HG03066 (cell line): Measurements from ENCODE around the gene EPAS1.
A peak's percentile ranks its signal among the peaks of the same experiment; 100 is the strongest.

Experiments
- ATAC-seq: cut with Tn5 transposase; IDR thresholded peaks from one replicate; pipeline ENCODE4 v1.9.1; 2021; ENCODE audit warnings: low read depth; ENCODE audit not compliant: unreplicated experiment

EPAS1 gene

GRCh38 chr2:46296840-46297545 is at the start of gene EPAS1:
Gene EPAS1 (plus strand): TSS chr2:46297407. CDS start chr2:46297912, 505 bp downstream.
- ATAC-seq = peak; percentile 86

GRCh38 chr2:46248171-46248570 is 49.0 kb upstream of the EPAS1 start:
- no peak for ATAC-seq

- ATAC-seq = no peak
Observed at GRCh38 chr2:46249654-46250053, 47.6 kb upstream of the EPAS1 start.

- ATAC-seq = no peak
Observed at GRCh38 chr2:46252891-46253659, 44.1 kb upstream of the EPAS1 start.

DNA sequence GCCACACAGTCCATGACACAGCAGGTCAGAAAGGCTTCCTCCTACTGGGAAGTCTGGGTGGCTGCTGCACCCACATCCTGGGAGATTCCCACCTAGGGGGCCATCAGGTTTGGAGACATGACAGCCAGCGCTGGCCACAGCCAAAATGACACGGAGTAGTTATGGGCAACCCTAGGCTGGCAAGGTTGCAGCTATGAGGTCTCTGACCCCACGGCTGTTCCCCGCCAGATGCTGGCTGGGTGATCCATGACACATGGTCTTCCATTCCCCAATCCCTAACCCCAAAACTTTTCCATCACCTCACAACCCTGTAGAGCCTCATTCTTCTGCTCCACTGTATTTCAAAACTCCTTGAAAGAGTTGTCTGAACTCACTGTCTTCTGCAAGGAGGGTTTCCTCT is 42.7 kb upstream of the EPAS1 start:
- ATAC-seq = no peak

DNA sequence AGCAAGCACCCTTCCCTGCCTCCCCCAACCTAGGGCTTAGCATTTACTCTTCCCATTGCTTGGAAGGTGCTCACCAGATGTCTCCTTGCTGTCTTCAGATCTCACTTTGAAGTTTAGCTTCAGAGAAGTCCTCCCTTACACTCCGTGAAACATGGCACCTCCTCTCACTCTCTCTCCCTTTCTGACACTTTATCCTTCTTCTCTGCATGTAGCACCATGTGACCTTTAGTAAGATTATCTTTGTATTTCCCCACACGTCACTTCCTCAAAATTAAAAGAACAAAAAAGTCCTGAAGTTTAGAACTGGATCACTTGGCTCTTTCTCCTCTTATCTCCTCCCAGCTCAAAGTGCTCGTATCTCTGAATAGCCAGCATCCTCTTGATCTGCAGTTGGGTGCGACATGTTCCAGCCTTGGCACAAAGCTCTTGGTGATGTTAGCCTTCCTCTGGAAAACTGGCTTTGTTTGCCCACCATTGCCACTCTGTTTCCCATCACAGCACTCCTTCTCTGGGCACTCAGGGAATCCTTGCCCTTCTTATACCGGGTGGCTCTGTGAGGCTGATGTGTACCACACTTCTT is 40.6 kb upstream of the EPAS1 start:
- ATAC-seq = no peak

DNA sequence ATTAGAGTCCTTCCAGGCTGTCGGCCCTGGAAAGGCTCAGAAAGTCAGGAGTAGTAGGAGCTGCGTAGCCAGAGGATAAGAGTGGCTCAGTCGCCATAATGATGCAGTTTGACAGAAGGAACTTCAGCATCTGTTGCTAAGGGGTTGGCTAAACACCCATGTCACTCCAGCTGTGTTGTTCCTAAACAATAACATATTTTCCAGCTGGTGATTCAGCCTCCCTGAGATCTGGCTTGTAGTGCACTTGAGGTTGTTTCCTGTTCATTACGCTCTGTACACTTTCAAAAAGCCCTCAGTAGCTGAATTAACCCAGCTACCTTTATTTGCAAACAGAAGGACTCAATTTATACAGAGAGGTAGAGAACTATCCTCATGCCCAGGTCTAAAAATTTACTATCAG is 39.7 kb upstream of the EPAS1 start:
- ATAC-seq = no peak

DNA sequence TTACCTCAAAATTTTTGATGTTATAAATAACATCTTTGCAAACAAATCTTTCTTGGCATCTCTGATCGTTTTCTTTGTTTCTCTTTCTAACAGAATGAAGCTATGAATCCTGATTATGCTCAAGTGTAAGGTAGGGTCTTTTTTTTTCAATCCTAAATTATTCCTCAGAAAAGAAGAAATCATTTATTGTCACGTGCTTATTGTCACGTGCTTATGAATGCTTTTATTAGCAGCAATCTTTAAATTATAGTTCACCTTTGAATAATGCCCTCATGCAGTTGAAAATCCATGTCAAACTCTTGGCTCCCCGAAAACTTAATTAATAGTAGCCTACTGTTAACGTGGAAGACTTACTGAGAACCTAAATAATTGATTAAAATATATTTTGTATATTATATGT is 39.2 kb upstream of the EPAS1 start:
- ATAC-seq = no peak

GRCh38 chr2:46258937-46259776 is 38.0 kb upstream of the EPAS1 start:
- ATAC-seq = no peak

- ATAC-seq = no peak
Observed at GRCh38 chr2:46259777-46260168, 37.4 kb upstream of the EPAS1 start.

DNA sequence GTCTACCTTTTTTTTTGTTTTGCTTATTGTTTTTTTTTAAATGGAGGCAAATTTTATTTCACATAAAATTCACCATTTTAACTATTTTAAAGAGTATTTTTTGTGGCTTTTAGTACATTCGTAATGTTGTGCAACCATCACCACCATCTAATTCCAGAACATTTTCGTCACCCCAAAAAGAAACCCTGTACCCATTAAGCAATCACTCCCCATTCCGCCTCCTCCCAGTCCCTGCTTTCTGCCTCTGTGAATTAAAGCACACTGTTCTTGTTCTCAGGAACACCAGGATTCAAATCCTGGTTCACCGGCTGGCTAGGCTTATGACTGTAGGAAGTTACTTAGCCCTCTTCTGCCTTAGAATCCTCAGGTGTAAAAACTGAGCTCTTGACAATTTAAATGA is 36.9 kb upstream of the EPAS1 start:
- no peak for ATAC-seq

- ATAC-seq = no peak
Observed at GRCh38 chr2:46262248-46262938, 34.8 kb upstream of the EPAS1 start.

- no peak for ATAC-seq
Observed at GRCh38 chr2:46263347-46263746, 33.9 kb upstream of the EPAS1 start.

DNA sequence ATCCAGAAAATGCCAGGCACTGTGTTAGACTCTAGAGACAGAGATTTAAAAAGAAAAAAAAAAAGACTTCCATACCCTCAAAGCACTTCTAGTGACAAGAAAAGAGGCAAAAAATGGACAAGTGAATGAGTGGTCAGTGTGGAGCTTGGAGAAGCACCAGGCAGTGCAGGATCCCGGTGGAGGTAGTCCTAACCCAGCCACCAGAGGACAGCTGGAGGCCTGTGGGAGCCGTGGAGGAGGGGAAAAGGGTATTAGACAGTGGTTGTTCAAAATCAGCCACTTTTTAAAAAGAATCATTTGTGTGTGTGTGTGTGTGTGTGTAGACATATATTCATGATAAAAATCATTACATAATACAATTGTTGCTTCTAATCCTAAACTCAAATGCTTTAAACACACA is 32.8 kb upstream of the EPAS1 start:
- ATAC-seq = no peak

DNA sequence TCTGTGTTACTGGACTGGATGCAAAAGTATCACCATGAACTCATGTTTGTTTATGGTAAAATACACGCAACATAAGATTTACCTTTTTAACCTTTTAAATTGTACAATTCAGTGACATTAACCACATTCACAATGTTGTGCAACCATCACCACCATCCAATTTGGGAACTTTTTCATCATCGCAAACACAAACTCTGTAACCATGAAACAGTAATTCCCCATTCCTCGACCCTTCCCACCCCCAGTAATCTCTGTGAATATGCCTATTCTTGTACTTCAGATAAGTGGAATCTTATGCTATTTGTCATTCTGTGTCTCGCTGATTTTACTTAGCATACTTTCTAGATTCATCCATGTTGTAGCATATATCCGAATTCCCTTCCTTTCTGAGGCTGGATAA is 31.1 kb upstream of the EPAS1 start:
- ATAC-seq = no peak

DNA sequence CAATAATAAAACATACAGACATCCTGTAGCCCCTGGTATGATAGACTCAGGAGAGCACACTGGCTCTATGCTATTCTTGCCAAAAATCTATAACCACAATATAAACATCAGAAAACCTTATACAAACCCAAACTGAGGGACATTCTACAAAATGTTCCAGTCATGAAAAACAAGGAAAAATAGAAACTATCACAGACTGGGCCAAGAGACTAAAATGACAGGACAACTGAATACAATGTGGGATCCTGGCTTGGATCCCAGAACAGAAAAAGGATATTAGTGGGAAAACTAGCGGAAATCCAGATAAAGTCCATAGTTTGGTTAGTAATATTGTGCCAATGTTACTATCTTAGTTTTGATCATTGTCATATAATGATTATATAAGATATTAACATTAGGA is 29.6 kb upstream of the EPAS1 start:
- no peak for ATAC-seq

DNA sequence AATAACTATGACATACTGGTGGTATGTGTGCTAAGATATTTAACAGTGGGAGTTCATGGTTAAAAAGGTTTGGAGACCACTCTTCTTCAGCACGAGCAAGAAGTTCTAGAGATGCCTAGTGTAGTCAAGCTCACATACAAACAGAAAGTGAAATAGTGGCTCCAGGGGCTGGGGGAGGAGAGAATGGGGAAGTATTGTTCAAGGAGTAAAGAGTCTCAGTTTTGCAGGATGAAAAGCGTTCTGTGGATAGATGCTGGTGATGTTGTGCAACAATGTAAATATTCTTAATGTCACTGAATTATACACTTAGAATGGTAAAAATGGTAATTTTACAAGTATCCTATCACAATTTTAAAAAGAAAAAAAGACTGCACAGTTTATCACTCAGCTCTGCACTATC is 29.0 kb upstream of the EPAS1 start:
- no peak for ATAC-seq

DNA sequence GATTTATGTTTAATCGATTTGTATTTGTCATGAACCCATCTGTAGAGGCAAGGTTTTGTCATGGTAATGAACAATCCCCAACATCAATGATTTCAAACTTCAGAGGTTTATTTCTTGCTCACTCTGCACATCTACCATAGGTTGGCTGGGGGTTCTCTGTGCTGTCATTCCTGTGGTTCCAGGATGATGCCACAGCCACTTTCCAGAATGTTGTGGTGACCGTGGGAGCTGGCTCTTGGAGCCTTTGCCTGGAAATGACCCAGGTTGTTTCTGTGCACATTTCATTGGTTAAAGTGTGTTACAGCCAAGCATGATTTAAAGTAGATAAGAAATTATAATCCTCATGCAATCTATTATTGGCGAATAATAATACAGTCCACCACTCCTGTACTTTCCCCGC is 28.2 kb upstream of the EPAS1 start:
- no peak for ATAC-seq

GRCh38 chr2:46269544-46270273 is 27.5 kb upstream of the EPAS1 start:
- ATAC-seq = no peak

DNA sequence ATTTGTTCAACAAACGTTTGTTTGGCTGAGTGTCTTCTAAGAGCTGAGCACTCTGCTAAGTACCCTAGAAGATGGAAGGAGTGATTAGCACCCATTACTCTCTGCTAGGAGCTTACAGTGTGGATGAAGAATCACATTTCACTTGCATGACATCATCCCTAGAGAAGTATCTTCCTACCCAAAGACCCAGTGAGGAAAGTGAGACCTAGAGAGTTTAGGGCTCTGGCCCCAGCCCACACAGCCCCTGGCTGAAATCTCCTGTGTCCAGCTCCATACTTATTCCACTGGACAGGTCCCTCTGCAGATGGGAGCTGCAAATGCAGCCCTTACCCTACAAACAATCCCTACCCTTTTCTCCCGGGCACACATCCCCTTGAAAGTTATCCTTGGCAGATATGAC is 26.8 kb upstream of the EPAS1 start:
- no peak for ATAC-seq
